ENCODE results near the gene PKN2. TPM values are rescaled to one million over a fixed set of nuclear protein-coding genes. Genes with fewer than 3 reads are reported as not detected.

PKN2 gene
- total and polyA plus RNA-seq, 8 donors: 41.7 to 127 (median 115) TPM

DNA sequence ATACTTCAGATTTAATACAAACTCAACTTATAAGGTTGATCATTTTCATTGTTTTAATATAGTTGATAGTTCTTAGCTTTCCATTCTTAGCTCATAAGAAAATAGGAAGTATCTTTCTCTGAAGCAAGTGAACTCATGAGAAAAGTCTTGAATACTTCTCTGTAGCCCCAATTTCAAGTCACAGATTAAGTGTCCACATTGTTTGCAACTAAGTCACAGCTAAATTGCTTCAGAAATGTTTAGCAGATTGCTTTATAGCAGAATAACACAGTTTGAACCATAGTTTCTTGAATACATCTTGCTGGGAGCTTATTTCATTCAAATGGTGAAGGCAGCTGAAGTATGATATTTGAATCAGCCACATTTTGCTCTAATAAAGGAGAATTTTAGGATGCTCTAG is 10.6 kb upstream of the PKN2 start:
- Histone ChIP-seq H3K9me3 (no peaks in the 10 kb centered on the region), H3K4me1 (no peaks in the 10 kb centered on the region), H3K36me3 (no peaks in the 10 kb centered on the region), H3K27me3 (no peaks in the 10 kb centered on the region), H3K4me3 (no peak overlapping the region), H3K27ac (no peak overlapping the region)
- intact Hi-C loops (cut with DNase I): no loop called here
- TF ChIP-seq, protein P1, sequence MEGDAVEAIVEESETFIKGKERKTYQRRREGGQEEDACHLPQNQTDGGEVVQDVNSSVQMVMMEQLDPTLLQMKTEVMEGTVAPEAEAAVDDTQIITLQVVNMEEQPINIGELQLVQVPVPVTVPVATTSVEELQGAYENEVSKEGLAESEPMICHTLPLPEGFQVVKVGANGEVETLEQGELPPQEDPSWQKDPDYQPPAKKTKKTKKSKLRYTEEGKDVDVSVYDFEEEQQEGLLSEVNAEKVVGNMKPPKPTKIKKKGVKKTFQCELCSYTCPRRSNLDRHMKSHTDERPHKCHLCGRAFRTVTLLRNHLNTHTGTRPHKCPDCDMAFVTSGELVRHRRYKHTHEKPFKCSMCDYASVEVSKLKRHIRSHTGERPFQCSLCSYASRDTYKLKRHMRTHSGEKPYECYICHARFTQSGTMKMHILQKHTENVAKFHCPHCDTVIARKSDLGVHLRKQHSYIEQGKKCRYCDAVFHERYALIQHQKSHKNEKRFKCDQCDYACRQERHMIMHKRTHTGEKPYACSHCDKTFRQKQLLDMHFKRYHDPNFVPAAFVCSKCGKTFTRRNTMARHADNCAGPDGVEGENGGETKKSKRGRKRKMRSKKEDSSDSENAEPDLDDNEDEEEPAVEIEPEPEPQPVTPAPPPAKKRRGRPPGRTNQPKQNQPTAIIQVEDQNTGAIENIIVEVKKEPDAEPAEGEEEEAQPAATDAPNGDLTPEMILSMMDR (IDR thresholded peaks at IDR 0.05): no peak
- DNase-seq: no peak
- ATAC-seq: no peak

DNA sequence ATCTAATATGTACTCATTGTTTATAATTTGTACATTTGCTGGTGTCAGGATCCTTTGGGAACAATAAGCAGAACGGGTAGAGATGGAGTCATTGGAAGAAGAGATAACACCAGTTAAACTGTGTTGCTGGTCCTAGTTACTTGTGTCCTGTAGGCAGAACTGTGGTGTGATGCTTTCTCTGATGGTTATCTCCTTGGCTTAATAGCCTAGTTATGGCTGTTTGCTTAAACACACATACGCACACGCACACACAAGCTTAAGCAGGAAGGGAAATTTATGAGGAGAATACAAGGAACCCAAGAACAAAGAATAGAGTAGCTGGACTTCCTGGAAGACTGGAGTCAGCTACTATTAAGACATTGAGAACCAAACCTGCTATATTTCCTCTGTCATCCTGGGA is 5.7 kb upstream of the PKN2 start:
- DNase-seq (no peak), ATAC-seq (no peak)
- H3K4me3 ChIP-seq: no peak overlapping the region
- TF ChIP-seq, protein P1 (IDR thresholded peaks at IDR 0.05): no peak
- no peaks in the 10 kb centered on the region for H3K36me3 ChIP-seq
- H3K27ac ChIP-seq: no peak overlapping the region
- no peaks in the 10 kb centered on the region for H3K9me3 ChIP-seq
- no peaks in the 10 kb centered on the region for H3K27me3 ChIP-seq
- H3K4me1 ChIP-seq: peaks cover 0 to 9% of the 10 kb centered on the region in 2 donors
- intact Hi-C loops (cut with DNase I): no loop called here

DNA sequence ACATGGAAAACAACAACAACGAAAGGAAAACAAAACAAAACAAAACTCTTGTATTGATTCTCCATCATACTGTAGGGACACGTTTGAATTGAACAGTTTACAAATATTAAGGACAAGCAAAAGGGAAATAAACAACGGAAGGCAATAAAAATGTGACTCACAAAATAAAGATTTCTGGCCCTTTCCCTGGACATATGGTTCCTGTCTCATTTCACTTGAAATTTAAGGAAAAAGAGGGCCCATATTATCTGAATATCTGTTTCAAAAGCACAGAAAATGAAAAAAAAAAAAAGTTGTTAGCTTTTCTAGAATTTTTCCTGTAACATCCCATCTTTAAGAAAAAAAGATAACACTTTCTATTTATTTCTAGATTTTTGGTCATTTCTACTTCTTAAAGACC is 3.6 kb upstream of the PKN2 start:
- Histone ChIP-seq H3K36me3 (no peaks in the 10 kb centered on the region), H3K4me1 (peaks cover 0 to 12% of the 10 kb centered on the region in 2 donors), H3K27ac (no peak overlapping the region), H3K4me3 (no peak overlapping the region), H3K9me3 (no peaks in the 10 kb centered on the region), H3K27me3 (no peaks in the 10 kb centered on the region)
- peak in 2 of 4 donors; percentile 38 to 70 for DNase-seq
- TF ChIP-seq, protein P1 (IDR thresholded peaks at IDR 0.05): no peak
- intact Hi-C loops (cut with DNase I): no loop called here
- no peak for ATAC-seq

DNA sequence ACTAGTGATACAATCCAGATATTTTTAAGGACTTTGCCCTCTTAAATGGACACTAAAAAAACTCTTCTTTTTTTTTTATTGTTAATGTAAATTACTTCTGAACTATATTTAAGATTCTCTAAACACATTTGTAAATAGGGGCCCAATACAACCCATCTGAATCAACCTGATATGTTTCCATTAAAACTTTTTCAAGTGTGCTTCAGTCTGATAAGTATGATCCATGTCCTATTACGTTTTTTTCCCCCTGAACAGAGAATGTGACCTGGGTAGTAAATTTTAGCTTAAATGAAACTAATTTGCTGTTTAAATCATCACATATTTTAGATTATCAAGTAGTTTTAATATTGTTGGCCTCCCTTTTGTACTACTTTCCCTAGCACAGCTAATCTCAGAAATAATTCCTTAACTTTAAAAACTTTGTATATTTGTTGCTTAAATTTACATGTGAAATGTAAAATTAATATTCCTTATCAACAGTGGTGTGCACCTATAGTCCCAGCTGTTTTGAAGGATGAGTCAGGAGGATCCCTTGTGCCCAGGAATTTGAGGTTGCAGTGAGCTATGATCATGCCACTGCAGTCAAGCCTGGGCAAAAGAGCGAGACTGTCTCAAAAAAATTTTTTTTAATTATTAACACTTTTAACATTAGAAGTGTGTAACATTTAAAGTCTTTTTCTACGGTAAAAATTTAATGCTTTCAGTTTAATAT is 3.0 kb upstream of the PKN2 start:
- Histone ChIP-seq H3K27ac (no peak overlapping the region), H3K4me3 (no peak overlapping the region), H3K9me3 (no peaks in the 10 kb centered on the region), H3K27me3 (no peaks in the 10 kb centered on the region), H3K4me1 (peaks cover 4 to 18% of the 10 kb centered on the region in 2 donors), H3K36me3 (no peaks in the 10 kb centered on the region)
- intact Hi-C loops (cut with DNase I): no loop called here
- ATAC-seq: no peak
- no peak for DNase-seq
- TF ChIP-seq, protein P1 (IDR thresholded peaks at IDR 0.05): no peak

DNA sequence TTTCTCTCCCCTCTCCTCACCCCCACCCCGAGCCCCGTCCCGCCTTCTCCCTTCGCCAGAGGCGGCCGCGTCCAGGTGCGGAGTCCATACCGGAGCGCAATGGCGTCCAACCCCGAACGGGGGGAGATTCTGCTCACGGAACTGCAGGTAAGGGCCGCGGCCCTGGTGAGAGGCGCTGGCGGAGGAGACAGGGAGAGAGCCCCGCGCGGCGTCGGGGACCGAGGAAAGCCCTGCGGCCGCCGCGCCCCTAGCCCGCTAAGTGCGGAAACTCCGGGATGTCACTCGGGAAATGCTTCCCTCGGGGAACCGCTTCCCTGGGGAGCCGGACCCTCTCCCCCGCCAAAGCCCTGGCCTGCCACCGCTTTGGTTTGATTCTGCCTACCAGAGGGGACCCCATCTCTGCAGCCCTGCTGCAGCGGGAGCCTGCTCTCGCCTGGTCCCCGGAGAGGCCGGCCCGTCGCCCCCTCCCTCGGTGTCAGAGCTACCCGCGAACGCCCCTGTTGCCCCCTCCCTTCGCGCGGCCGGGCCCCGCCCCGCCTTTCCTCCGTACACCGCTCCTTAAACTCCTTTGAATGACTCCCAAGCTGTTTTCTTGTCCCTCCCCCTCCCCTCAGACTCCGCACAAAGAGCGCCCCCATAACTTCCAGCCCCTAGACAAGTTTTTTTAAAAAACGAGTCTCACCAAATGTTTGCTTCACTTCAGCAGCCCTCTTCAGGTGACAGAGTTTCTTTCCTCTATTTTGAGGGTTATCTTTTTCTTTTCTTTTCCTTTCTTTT is 597 bp downstream of the PKN2 start:
- TF ChIP-seq, protein P1 (IDR thresholded peaks at IDR 0.05): no peak
- Histone ChIP-seq H3K27me3 (no peaks in the 10 kb centered on the region), H3K27ac (peak overlapping the region; percentile 98), H3K4me3 (peak overlapping the region; percentile 92 to 95), H3K9me3 (no peaks in the 10 kb centered on the region), H3K4me1 (peaks cover 15 to 38% of the 10 kb centered on the region in 2 donors), H3K36me3 (no peaks in the 10 kb centered on the region)
- intact Hi-C loops (cut with DNase I): no loop called here
- DNase-seq: peak; percentile 70 to 90 (median 81)
- peak; percentile 68 for ATAC-seq
